Measurements from ENCODE around the gene MT1B. TPM values are rescaled to one million over a fixed set of nuclear protein-coding genes. Genes with fewer than 3 reads are reported as not detected.
A peak's percentile ranks its signal among the peaks of the same experiment; 100 is the strongest.

MT1B gene
- total RNA-seq, 1 donor from 2014 or later: not detected

GRCh38 chr16:56614549-56614991 lies 37.1 kb upstream of the MT1B start:
- no peak for TF ChIP-seq CTCF (IDR thresholded peaks at IDR 0.05)

DNA sequence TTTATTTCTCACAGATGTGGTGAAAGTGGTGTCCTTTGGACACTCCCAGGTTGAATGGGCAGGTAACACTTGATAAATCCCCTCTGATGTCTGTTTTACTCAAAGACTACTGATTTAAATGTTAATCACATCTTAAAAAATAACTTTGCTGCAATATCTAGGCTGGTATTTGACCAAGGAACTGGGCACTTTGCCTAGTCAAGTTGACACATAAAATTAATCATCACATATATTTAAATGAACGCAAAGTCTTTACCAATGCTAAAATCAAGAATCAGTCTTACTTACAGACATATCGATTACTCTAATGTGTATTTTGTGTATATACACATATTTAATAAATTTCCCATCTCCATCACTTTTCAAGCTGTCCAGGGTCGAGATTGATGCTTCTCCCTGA lies 36.3 kb upstream of the MT1B start:
- intact Hi-C loops (cut with DNase I): no loop called here
- Histone ChIP-seq H3K27ac (no peak overlapping the region), H3K27me3 (ENCODE audit: low read depth) (no peaks in the 10 kb centered on the region), H3K36me3 (no peaks in the 10 kb centered on the region), H3K4me1 (peaks cover 34% of the 10 kb centered on the region), H3K9me3 (no peaks in the 10 kb centered on the region), H3K4me3 (no peak overlapping the region)
- ATAC-seq: no peak
- TF ChIP-seq CTCF (IDR thresholded peaks at IDR 0.05): no peak
- no peak for DNase-seq

More at GRCh38 chr16:56614549-56614991, 37.1 kb upstream of the MT1B start:
- DNase-seq (no peak), ATAC-seq (no peak)
- Histone ChIP-seq H3K27ac (no peak overlapping the region), H3K4me3 (no peak overlapping the region), H3K4me1 (peaks cover 40% of the 10 kb centered on the region), H3K36me3 (no peaks in the 10 kb centered on the region), H3K9me3 (no peaks in the 10 kb centered on the region), H3K27me3 (ENCODE audit: low read depth) (no peaks in the 10 kb centered on the region)
- intact Hi-C loops (cut with DNase I): no loop called here

DNA sequence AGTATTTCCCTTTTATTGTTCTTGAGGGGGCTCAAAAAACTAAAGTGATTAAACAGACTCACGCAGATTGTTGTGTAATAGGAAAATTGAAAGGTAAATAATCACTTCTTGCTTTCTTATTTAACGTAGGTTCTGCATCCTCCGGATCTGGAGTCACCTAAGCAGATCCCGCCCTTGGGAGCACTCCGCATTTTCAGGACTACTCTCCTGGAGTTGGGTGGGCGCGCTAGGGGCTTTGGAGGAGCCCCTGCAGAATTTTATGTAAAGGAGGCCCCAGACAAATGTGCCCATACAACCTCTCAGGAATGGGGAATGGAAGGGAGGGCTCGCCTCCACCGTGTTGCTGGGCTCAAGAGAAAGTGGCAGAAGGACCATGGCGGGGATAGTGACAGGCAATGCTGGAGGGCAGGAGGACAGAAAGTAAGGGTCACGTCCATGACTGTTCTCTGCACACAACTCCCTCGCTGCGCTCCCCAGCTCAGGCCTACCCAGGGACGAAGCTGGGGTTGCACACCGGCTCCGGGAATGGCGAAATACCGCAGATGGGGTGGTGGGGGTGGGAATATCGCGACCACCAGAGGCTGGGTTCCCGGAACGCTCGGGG lies 35.0 kb upstream of the MT1B start:
- ATAC-seq (peak; percentile 36 to 37), DNase-seq (no peak)
- no peaks in the 10 kb centered on the region for H3K27me3 ChIP-seq (ENCODE audit: low read depth)
- H3K4me1 ChIP-seq: peaks cover 20% of the 10 kb centered on the region
- no peak for TF ChIP-seq CTCF (IDR thresholded peaks at IDR 0.05)
- intact Hi-C loops (cut with DNase I): no loop called here
- H3K4me3 ChIP-seq: peak overlapping the region; percentile 52
- no peaks in the 10 kb centered on the region for H3K36me3 ChIP-seq
- H3K27ac ChIP-seq: peak overlapping the region; percentile 63
- no peaks in the 10 kb centered on the region for H3K9me3 ChIP-seq

GRCh38 chr16:56617212-56618085 lies 34.2 kb upstream of the MT1B start:
- TF ChIP-seq CTCF (IDR thresholded peaks at IDR 0.05): peak; percentile 12
- intact Hi-C loops (cut with DNase I): no loop called here
- no peaks in the 10 kb centered on the region for H3K36me3 ChIP-seq
- ATAC-seq (peak; percentile 88 to 94), DNase-seq (peak; percentile 81)
- no peaks in the 10 kb centered on the region for H3K9me3 ChIP-seq
- H3K4me1 ChIP-seq: peaks cover 17% of the 10 kb centered on the region
- H3K27ac ChIP-seq: peak overlapping the region; percentile 63
- peak overlapping the region; percentile 52 for H3K4me3 ChIP-seq
- H3K27me3 ChIP-seq (ENCODE audit: low read depth): no peaks in the 10 kb centered on the region

DNA sequence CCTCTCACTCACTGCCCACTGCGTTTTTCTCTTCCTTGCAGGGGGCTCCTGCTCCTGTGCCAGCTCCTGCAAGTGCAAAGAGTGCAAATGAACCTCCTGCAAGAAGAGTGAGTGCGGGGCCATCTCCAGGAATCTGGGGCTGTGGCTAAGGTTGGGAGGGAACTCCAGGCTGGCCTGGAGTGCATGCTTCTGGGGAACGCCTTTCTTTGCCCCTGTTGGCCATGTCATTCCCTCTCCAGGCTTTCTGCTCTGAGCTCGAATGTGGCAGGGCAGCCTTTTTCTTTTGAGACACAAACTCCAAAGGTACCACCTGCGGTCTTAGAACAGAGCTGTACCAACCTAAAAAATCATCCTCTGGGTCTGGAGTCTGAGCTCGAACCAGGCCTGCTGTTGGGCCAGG lies 33.5 kb upstream of the MT1B start:
- Histone ChIP-seq H3K36me3 (no peaks in the 10 kb centered on the region), H3K4me1 (peaks cover 17% of the 10 kb centered on the region), H3K9me3 (no peaks in the 10 kb centered on the region), H3K27me3 (ENCODE audit: low read depth) (no peaks in the 10 kb centered on the region), H3K4me3 (peak overlapping the region; percentile 52), H3K27ac (no peak overlapping the region)
- no peak for DNase-seq
- ATAC-seq: no peak
- TF ChIP-seq CTCF (IDR thresholded peaks at IDR 0.05): no peak
- intact Hi-C loops (cut with DNase I): no loop called here

Measured in lower lobe of right lung (tissue), 2 donors.